HG03060 (cell line): Measurements from ENCODE around the gene GNG4.

Experiments used
- ATAC-seq: cut with Tn5 transposase; IDR thresholded peaks from one replicate; pipeline ENCODE4 v1.9.1; 2021; ENCODE audit warnings: low read depth, moderate number of reproducible peaks; ENCODE audit not compliant: unreplicated experiment

GNG4 gene

DNA sequence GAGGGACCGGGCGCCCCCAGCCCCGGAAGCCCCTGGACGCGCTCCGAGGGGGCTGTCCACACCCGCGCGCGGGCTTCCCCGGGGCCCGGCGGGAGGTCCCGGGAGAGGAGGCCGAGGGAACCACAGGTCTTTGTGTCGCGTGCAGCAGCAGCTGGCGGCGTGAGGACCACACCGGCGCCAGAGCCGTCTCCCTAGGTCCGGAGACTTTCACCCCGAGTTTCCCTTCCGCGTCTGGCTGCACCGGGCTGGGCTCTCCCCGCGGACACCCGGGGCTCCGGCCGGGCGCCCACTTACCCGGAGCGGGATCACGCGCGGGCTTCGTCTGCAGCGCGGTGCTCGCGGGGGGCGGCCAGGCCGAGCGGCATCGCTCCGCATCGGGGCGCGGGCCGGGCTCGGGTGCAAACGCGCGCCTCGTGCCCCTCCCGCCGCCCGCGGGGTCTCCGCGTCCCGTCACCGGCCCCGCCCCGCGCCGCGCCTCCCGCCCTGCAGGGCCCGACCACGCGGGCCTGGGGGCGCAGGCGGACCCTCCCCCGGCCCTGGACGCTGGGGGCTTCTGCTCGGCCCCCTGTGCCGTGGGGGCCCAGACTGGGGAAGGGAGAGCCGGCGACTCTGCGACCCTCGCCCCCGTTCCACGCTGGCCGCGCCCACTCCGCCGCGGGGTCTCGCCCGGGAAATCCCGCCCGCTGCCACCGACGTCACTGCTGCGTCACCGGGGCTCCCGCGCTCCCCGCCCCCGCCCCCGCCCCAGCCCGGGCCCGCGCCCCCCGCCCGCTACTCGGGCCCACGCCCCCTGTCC lies at the start of gene GNG4:
TSS of gene GNG4 (minus strand) at position 417 of the 796 bp plus-strand sequence. CDS start 65,946 bp downstream, outside the sequence.
- ATAC-seq = no peak

DNA sequence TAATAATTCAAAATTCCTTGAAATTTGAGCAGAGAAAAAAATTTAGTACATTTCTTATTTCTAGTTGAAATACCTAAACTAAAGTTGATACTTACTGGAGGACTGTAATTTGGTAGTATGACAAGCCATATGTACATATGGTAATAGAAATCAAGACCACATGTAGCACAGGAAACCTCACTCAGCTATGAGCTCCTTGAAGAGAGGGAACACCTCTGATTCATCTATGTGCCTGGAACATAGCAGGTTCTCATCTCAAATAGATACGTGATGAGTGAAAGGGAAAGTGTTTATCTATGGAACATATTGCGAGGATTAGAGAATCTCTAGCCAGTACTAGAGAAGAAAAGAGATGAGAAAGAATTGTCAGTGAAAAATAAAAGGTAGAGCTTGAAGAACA lies 47.9 kb upstream of the GNG4 start:
- no peak for ATAC-seq

DNA sequence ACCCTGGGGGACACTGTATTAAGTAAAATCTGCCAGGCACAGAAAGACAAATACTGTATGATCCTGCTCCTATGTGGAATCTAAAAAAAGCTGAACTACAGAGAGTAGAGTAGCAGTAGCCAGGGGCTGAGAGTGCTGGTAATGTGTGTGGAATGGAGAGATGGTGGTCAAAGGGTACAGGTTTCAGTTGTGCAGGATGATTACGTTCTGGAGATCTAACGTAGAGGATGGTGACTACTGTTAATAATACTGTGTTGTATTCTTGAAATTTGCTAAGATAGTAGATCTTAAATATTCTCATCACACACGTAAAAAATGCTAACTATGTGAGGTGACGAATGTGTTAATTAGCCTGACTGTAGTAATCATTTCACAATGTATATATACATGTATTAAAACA lies 39.8 kb upstream of the GNG4 start:
- ATAC-seq = no peak

DNA sequence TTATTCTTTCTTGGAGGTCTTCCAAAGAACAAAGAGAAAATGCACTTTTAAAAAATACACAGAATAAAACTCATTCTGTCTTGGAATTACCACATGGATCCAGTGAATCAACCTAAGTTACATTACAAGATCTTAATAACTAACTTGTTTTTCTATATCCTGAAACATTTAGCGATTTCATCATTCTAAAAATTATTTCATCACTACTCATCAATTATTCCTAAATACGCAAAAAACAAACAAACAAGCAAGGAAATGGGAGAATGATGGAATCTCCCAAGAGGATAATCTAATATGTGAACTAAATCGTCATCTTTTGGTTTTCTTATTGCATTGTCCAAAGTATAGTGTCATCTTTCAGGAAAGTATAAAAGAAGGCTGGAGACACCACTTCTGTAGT lies 38.5 kb upstream of the GNG4 start:
- no peak for ATAC-seq

DNA sequence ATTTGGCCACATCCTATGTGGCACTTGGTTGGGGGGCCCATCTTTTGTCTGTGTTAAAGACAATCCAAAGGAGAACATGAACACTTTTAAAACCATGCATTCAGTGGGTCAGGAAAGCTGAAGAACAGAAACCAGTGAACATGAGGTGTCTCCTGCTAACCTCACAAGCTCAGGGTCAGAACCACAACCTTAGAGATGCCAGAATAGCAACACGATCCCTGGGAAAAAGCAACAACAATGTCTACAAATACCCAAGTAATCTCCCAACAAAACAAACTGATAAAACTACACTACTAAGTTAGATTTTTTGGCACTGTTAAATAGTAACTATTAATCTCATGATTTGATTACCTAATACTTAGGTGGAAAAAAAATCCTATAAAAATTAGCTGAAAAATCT lies 34.1 kb upstream of the GNG4 start:
- ATAC-seq = no peak

DNA sequence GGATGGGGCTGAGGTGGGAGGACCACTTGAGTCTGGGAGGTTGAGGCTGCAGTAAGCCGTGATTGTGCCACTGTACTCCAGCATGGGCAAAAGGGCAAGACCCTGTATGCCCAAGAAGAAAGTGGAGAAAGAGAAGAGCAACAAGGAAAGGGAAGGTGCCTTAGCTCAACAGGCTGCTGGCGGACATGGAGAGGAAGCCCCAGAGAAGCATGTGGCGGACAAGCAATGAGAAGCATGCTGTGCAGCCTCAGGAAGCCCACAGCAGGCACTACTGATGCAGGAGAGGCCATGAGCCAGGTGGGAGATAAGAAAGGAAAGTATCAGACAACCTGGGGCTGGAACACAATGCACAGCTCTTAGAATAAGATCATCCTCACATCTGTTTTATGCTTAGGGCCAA lies 32.6 kb upstream of the GNG4 start:
- no peak for ATAC-seq

DNA sequence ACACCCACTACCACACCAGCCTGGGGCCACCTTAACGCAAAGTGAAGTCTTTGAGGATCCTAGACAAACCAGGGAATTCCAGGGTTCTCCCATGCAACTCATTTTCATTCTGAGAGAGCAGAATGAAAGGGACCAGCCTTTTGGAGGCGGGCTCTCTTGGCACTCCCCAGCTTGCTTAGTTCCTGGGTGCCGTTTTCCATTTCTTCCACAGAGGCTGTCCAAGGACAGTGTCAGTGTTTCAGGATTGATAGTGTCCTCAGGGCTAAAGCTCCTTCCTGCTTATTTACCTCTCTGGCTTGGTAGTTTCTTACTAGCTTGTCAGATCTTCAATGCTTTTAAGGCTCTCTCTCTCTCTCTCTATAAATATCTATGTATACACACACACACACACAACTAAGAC lies 30.1 kb upstream of the GNG4 start:
- ATAC-seq = no peak

DNA sequence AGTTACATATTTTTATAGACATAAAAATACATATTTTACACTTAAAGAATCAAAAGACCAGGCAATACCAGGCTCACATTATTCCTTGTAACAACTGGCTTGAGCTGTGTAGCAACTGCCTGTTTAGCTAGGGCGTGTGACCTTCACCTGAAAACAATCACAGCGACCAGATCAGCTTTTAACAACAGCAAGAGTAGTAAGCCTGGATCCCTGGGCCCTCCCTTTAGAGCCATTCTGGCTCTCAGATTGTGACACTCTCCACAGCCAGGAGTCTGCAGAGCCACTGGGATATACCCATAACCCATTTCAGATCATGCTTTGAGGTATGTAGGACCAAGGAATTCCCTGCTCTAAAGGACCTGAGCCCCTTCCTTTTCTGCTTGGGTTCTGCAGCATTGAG lies 29.4 kb upstream of the GNG4 start:
- no peak for ATAC-seq

DNA sequence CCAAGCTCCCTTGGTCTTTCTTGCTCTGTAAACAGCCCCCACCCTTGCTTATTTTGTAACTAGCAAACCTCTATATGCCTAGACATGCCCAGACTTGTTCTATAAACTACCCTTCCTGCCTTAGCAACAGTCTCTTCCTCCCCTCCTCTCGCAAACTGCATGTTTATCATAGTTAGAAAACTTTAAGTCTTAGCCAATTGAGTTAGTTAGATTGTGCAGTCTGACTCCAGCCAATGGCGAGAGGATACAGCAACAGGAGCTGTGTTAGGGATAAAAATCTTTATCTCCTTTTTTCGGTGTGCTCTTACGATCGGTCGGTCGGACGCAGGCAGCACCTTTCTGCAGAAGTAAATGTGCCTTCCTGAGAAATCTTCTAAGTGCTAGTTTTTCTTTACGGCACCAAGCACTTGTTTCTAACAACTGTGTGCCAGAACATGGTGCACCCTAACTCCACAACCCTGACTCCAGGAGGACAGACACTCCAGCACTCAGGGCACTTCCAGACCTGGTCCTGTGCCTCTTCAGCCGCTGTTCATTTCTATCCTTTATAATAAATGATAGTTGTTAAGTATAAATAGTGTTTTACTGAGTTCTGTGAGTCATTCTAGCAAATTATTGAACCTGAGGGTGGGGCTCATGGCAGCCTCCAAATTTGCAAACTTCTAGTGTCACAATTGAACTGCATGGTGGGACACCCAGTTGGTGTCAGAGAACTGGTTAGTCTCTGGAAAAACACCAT lies 25.7 kb upstream of the GNG4 start:
- ATAC-seq = no peak

DNA sequence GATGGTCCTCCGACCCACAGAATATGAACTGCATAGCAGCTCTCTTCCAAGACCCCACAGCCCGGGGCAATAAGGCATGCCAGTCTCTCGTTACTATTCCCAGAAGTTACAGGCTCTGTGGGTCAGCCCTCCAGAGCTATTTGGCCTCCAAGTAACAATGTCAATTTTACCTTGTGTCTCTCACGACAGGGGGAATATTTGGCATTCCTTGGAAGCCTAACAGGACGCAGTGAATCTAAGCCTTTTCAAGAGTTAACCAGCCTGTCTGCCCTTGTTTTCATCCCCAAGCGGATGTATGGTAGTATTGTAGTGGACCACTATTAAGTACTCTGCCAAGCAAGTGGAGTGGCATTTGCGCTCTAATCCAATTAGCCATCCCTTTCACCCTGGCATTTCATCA lies 24.4 kb upstream of the GNG4 start:
- no peak for ATAC-seq

DNA sequence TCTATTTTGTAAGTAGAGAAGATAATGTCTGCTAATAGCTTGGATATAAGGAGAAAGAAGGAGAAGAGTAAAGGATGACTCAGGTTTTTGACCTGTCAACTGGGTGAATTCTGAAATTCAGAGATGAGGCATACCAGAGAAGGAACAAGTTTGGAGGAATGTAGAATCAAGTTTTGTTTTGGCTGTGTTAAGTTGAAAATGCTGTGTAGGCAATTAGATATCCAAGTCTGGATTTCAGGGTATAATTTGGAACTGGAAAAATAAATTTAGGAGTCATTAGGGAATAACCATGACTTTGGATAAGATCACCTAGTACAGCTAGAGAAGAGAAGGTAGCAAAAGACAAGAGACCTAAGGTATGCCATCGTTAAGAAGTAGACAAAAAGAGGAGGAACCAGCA lies 22.4 kb upstream of the GNG4 start:
- ATAC-seq = no peak

DNA sequence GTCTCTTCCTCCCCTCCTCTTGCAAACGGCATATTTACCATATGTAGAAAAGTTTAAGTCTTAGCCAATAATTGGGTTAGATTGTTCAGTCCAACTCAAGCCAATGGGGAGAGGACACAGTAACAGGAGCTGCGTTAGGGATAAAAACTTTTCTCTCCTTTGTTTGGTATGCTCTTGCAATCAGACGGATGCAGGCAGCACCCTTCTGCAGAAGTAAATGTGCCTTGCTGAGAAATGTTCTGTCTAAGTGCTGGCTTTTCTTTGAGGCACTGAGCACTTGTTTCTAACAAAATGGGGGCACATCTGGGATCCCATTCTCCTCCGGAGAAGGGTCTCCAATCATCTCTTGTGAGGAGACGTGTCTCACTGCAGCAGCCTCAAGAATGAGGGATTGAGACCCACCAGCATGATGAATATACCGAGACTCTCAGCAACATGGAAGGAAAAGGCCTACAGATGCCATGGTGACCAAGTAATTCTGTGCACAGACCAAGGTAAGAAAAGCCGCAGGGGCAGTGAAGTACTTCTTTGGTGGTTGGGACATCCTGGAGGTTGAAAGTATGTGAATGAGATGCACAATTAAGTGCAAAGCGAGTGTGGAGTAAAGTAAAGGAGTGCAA lies 20.7 kb upstream of the GNG4 start:
- no peak for ATAC-seq

DNA sequence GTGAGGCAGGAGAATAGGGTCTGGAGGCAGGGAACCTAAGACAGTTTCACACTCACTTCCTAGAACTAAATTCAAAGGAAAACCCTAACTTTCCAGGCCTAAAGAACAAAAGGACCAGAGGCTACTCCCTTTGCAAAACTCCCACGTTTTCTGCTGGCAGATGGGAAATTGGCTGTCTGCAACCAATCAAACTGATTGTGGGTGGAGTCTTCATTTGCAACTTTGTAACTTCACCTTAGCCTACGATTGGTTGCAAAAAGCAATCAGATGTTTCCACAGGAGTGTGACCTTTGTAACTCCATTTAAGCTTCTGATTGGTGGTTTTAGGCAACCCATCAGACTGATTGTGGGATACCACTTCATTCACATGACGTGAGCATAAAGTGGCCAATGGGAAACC lies 19.7 kb upstream of the GNG4 start:
- no peak for ATAC-seq

DNA sequence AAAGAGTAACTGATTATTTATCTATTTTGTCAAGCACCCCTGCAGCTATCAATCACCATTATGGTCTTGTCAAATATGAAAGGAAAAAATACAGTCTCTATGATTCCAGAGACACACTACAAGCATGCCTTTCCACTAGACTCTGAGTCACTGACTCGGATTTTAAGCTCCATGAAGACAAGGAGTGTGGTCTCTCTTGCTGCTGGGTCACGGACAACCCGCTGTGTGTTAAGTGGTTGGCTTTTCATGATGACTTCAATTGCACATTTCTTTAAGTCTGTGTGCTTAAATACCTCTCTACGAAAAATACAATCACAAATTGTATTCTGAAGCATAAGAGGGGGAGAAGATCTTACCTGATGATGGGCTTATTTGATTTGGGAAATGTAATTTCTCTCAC lies 14.0 kb upstream of the GNG4 start:
- ATAC-seq = no peak

DNA sequence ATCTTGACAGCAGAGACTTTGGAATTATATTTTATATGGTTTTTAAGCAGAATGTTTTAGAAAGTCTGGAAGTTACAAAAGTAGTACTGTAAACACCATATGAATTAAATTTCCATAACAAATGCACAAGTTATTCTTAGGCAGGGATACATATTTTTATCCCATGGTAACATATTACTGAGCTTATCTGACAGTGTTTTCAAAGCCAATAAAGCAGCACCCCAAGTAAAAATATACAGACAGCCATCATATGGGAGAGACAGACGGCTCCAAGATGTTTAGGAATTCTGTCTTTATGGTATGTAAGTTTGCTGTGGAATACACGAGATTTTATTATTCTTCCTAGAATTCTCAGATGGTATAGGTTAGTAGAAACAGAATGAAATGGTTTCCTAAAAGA lies 12.0 kb upstream of the GNG4 start:
- no peak for ATAC-seq

DNA sequence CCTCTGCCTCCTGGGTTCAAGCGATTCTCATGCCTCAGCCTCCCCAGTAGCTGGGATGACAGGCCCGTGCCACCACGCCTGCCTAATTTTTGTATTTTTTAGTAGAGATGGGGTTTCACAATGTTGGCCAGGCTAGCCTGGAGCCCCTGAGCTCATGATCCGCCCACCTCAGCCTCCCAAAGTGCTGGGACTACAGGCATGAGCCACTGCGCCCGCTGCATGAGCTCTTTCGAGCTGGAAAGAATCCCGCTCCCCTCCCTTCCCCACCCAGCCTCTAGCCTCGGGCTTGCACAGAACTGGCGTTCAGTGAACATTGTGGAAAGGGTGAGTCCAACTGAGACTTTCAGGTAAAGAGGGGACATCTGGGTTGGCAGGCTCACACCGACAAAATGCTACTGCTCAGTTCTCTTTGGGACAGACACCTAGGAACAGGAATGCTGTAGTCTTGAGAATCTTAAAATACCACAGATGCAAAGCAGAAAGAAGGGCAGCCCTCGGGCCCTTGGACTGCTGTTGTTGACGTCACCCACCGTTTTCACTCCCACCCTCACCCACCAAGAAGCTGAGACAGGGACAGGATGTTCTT lies 9.7 kb upstream of the GNG4 start:
- no peak for ATAC-seq

DNA sequence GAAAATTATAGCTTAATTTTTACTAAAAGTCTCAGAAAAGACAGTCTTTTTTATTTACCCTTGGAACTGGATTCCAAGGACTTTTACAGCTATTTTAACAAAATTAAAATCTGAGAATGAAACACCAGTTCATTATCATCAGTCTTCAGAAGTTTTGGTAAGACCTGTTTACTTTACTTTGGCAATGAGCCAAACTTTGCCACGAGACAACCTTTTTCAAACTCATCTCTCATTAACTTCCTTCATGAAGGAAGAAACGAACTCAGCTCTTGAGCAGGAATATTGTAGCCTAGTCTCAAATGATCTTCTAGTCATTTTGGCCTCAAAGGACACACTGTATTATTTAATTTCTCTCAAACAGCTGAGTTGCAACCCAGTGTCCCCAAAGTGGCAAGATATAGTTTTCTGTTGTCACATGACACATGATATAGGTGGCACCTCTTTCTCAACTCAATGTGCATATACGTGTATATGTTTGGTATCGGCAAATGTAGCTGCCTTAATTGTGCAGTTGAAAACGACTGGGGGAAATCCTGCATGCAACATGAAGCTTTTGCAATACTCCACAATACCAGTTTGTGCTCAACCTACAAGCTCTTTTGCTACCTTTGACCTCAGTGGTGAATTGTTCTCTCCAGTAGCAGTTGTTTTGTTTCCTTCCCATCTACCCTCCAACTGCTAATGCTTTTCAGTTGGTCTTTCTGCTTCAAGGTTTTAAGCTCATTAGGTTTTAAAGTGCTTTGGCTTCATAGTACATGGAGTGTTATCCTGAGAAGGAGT lies 8.4 kb upstream of the GNG4 start:
- no peak for ATAC-seq

DNA sequence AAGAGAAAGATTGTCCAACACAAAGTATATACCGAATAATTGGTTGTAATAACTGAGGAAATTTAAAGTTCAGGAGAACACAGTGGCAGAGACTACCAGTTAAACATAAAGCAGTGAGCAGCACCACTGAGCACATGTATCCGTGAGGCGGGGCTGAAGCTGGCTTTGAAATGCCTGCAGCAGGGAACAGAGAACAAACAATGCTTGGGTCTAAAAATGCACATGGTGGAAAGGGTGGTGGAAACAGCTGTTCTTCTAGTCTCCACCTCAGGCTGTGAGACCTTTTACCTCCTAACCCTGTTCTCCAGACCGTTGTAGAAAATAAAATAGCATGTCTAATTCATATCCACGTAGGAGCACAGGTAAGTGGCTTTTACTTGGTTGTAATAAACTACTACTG lies 7.7 kb upstream of the GNG4 start:
- no peak for ATAC-seq

DNA sequence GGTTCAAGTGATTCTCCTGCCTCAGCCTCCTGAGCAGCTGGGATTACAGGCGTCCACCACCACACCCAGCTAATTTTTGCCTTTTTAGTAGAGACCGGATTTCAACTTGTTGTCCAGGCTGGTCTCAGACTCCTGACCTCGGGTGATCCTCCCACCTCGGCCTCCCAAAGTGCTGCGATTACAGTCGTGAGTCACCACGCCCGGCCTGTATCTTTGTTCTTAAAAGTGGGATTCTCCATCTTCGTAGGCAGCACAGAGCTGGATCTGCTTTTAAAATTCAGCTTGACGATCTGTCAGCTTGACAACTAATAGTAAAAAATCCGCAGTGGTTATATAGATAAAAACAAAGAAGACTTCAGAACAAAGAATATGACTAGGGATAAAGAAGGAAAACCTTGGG lies 2.8 kb upstream of the GNG4 start:
- no peak for ATAC-seq

DNA sequence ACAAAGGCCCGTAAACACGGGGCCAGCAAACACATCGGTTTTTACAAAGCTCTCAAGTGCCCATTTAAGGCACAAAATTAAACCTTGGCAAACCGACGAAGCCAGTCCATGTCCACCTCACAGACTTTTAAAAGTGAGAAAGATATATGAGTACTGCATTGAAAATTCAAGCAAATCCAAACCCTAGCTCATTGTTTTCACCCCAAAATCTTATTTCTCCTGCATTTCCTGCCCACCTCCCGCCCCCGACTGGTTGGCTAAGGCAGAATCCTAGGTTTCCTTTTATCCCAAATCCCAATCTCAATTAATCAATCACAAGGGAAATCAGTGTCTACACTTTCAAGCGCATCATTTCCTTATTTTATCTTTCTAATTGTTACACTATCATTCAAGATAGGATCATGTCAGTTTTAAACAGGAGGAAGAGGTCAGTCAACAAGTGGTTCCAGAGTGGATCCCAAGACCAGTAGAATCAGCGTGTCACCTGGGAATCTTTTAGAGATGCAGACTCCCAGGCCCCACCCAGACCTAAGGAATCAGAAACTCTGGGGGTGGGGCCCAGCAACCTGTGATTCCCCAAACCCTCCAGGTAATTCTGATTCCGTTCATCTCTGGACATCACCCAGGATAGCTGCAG lies 1.7 kb upstream of the GNG4 start:
- ATAC-seq = no peak
